HUES64 (cell line): ENCODE results near the gene ZNF675. TPM values are rescaled to one million over a fixed set of nuclear protein-coding genes. Genes with fewer than 3 reads are reported as not detected.
A peak's percentile ranks its signal among the peaks of the same experiment; 100 is the strongest.
"Not testable (repeated sequence)": the region's sequence is repeated elsewhere in the genome, so short reads cannot be mapped to it uniquely, and the experiment has no call there.

Experiments used
- H3K27ac ChIP-seq: 2 replicates; pipeline ENCODE4 v1.7.0; 2013; ENCODE audit warnings: low read depth, low read length, inconsistent platforms
- H3K27me3 ChIP-seq: 2 replicates; pipeline ENCODE4 v1.6.1; 2013; ENCODE audit warnings: mild to moderate bottlenecking, low read length; ENCODE audit not compliant: insufficient read depth
- H3K36me3 ChIP-seq: 2 replicates; pipeline ENCODE4 v1.6.1; 2013; ENCODE audit warnings: mild to moderate bottlenecking, low read length; ENCODE audit not compliant: insufficient read depth
- H3K4me1 ChIP-seq: 2 replicates; pipeline ENCODE4 v1.6.1; 2013; ENCODE audit warnings: mild to moderate bottlenecking, low read length, moderate library complexity; ENCODE audit not compliant: insufficient read depth
- H3K4me3 ChIP-seq: 2 replicates; pipeline ENCODE4 v1.5.1; 2013; ENCODE audit warnings: mild to moderate bottlenecking, low read length, moderate library complexity
- H3K9ac ChIP-seq: 2 replicates; pipeline ENCODE4 v1.6.1; 2013; ENCODE audit warnings: mild to moderate bottlenecking, low read depth, low read length
- H3K9me3 ChIP-seq: 2 replicates; pipeline ENCODE4 v1.6.1; 2013; ENCODE audit warnings: low read depth, low read length; ENCODE audit not compliant: insufficient read depth
- WGBS: fragments of 150-250, 120-280 bp; methylation state at CpG from one replicate; pipeline ENCODE4 v1.1.7; 2013; ENCODE audit warnings: missing lambda C conversion rate; 5-methylcytosine and 5-hydroxymethylcytosine counted together
- polyA plus RNA-seq, 2 experiments: library from polyadenylated mRNA; stranded (reverse); fragments of 50-300 nt; gene quantifications; one replicate each; pipeline ENCODE4 v1.2.3, GENCODE V29; 2013

Gene ZNF675
- polyA plus RNA-seq (2013, experiment 1 of 2) = 22.6 TPM
- polyA plus RNA-seq (2013, experiment 2 of 2) = 23.3 TPM

DNA sequence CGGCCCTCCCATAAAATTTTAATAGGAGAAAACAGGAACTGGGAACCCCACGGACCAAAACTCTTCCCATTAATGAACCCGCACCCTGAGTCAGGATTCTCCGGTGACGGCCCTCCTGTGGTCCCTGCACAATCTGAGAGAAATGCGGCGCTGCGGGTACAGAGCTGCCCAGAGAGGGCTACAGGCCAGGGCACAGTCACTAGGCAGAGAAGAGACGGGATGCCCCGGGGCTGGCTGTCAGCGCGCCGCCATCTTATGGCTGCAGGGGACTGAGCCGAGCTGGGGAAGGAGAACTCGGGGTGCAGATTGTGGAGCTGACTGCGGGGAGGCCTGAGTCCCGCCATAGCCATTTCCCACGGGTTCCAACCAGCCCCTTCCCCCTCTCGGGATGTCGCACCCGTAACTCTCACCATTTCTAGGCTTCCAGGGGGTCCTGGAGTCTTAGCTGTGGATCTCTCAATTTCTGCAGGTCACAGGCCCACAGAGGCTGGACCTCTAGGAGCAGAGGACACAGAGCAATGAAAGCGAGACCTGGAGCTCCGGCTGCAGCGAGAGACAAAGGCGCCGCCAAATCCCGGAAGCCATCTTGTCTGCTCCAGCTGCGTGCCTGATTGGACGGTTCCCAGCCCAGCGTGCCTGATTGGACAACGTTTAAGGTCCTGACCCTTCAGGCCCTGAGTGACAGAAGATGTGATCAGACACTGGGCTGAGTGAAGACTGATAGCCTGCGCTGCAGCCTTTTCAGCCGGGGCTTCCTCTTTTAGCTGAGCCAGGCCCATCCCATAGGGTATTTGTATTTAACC lies at the start of gene ZNF675:
TSS of gene ZNF675 (minus strand) at position 592 of the 803 bp plus-strand sequence. CDS start at position 413, 179 bp downstream.
- H3K27ac ChIP-seq = peak within 1 kb of the TSS; percentile 97
- peaks cover 20% of the 10 kb centered on the region for H3K4me1 ChIP-seq
- peak within 1 kb of the TSS; percentile 94 for H3K9ac ChIP-seq
- peaks cover 12% of the 10 kb centered on the region; the same call in 1 of the 2 replicates for H3K36me3 ChIP-seq
- H3K9me3 ChIP-seq = no peaks in the 10 kb centered on the region
- H3K27me3 ChIP-seq = no peaks in the 10 kb centered on the region
- H3K4me3 ChIP-seq = peak within 1 kb of the TSS; percentile 84
- WGBS = under 1% methylated on average over 33 of the region's 33 CpGs

DNA sequence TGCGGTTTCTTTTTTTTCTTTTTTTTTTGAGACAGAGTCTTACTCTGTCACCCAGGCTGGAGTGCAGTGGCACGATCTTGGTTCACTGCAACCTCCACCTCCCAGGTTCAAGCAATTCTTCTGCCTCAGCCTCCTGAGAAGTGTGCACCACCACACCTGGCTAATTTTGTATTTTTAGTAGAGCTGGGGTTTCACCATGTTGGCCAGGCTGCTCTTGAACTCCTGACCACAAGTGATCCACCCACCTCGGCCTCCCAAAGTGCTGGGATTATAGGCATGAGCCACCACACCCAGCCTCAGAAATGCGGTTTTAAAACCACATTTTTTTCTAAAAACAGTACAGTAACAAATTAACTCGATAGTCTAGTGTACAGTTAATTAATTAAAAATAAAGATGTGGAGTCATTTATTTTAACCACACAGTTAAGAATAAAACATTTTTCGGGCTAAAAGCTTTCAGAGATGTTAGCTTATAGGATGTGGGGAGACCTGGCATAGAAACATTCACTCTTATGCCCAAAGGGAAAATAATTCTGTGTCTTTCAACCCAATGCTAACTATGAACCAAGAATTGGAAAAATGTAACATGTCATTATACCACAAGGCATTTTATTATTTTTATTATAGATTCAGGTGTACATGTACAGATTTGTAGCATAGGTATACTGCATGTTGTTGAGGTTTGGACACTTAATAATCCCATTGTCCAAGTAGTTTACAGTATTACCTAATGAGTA lies 43.9 kb upstream of the ZNF675 start:
- not testable (repeated sequence) for H3K9ac ChIP-seq, H3K4me1 ChIP-seq, H3K9me3 ChIP-seq, H3K36me3 ChIP-seq, H3K4me3 ChIP-seq, H3K27me3 ChIP-seq, H3K27ac ChIP-seq
- WGBS = 92% methylated on average over 4 of the region's 6 CpGs

DNA sequence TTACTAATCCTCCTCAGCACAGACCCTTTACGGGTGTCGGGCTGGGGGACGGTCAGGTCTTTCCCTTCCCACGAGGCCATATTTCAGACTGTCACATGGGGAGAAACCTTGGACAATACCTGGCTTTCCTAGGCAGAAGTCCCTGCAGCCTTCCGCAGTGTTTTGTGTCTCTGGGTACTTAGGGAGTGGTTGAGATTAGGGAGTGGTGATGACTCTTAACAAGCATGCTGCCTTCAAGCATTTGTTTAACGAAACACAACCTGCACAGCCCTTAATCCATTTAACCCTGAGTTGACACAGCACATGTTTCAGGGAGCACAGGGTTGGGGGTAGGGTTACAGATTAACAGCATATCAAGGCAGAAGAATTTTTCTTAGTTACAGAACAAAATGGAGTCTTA lies 37.1 kb upstream of the ZNF675 start:
- Histone ChIP-seq H3K4me1 (peaks cover 21% of the 10 kb centered on the region), H3K9ac (peak overlapping the region; percentile 46; the same call in 1 of the 2 replicates), H3K27ac (peak overlapping the region; percentile 68)
- 16% methylated on average over 1 of the region's 6 CpGs for WGBS
- not testable (repeated sequence) for H3K9me3 ChIP-seq, H3K27me3 ChIP-seq, H3K36me3 ChIP-seq, H3K4me3 ChIP-seq

DNA sequence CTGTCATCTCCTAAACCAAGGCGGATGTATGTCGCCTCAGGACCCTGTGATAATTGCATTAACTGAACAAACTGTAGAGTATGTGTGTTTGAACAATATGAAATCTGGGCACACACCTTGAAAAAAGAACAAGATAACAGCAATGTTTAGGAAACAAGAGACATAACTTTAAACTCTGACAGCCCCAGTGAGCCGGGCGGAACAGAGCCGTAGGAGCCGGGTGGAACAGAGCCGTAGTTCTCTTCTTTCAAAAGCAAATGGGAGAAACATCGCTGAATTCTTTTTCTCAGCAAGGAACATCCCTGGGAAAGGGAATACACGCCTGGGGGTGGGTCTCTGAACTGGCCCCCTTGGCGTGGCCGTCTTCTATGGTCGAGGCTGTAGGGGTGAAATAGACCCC lies 31.8 kb upstream of the ZNF675 start:
- Histone ChIP-seq H3K27ac (peak overlapping the region; percentile 73; the same call in 1 of the 2 replicates), H3K4me3 (peak overlapping the region; percentile 45), H3K9ac (no peak overlapping the region), H3K4me1 (peaks cover 24% of the 10 kb centered on the region), H3K9me3 (no peaks in the 10 kb centered on the region), H3K36me3 (no peaks in the 10 kb centered on the region), H3K27me3 (no peaks in the 10 kb centered on the region; the same call in 1 of the 2 replicates)
- 1% methylated on average over 12 of the region's 12 CpGs for WGBS

DNA sequence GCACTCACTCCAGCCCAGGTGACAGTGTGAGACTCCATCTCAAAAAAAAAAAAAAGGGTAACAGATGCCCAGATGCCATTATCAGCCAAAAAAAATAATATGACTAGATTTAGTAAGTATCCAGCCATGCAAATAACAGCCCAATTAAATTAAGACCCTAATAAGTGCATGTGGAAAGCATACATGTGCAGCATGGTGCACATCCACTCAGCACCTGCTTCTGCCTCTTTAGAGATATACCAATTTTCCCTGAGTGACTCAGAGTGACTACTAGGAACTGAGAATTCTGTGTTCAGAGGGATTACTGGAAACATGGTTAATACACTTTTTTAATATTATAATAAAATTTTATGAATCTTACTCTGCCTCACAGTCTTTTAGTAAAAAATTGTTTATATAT lies 29.8 kb upstream of the ZNF675 start:
- H3K27ac ChIP-seq = no peak overlapping the region
- no peaks in the 10 kb centered on the region; the same call in 1 of the 2 replicates for H3K27me3 ChIP-seq
- H3K4me1 ChIP-seq = peaks cover 18% of the 10 kb centered on the region
- H3K9ac ChIP-seq = no peak overlapping the region
- no peaks in the 10 kb centered on the region for H3K9me3 ChIP-seq
- H3K36me3 ChIP-seq = no peaks in the 10 kb centered on the region
- no peak overlapping the region for H3K4me3 ChIP-seq

DNA sequence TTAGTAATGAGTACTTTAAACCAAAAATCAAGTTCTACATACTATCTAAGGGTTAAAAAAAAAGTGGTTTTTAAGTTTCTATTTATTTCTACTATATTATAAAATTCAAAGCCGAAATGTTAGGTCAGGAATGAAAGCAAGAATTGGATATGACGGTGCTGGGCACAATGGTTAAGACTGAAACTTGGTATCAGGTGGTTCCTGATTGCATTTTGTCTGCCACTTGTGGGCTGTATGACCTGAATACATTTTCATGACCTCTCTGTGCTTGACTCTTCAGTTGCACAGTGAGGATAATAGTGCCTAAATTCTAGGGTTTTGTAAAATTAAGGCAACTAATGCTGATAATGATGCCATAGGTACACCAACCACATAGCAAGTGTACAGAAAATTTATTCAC lies 22.3 kb upstream of the ZNF675 start:
- H3K27ac ChIP-seq = no peak overlapping the region
- H3K4me3 ChIP-seq = no peak overlapping the region
- H3K4me1 ChIP-seq = no peaks in the 10 kb centered on the region
- H3K27me3 ChIP-seq = no peaks in the 10 kb centered on the region
- H3K9ac ChIP-seq = no peak overlapping the region
- no peaks in the 10 kb centered on the region for H3K36me3 ChIP-seq
- WGBS = 45% methylated on average over 2 of the region's 2 CpGs
- H3K9me3 ChIP-seq = no peaks in the 10 kb centered on the region

DNA sequence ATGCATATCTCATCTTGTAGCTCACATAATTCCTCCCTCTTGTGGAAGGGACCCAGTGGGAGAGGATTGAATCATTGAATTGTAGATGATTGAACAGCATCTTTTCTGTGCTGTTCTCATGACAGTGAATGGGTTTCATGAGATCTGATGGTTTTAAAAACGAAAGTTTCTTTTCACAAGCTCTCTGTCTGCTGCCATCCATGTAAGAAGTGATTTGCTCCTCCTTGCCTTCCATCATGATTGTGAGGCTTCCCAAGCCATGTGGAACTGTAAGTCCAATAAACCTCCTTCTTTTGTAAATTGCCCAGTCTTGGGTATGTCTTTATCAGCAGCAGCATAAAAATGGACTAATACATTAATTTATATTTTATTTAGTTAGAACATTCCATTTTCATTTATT lies 19.6 kb upstream of the ZNF675 start:
- no peaks in the 10 kb centered on the region for H3K4me1 ChIP-seq
- no peaks in the 10 kb centered on the region for H3K9me3 ChIP-seq
- H3K4me3 ChIP-seq = no peak overlapping the region
- H3K27ac ChIP-seq = no peak overlapping the region
- WGBS = 81% methylated on average over 1 of the region's 1 CpG
- H3K9ac ChIP-seq = no peak overlapping the region
- no peaks in the 10 kb centered on the region for H3K36me3 ChIP-seq
- H3K27me3 ChIP-seq = no peaks in the 10 kb centered on the region

DNA sequence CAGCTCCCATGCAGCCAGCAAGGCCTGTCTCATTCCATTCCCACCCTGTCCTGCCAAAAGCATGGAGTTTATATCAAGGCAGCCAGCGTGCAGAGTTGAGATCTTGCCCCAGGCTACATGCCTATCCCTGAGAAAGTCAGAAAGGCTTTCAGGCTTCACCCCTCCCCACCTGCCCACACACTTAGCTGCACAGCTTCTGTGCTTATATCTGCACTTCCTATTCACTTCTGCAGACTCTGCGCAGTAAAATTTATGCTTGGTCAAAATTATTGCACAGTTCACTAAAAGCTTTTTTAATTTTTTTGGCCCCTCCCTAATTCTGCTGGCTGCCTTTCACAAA lies 12.5 kb upstream of the ZNF675 start:
- Histone ChIP-seq H3K4me1 (peaks cover 23% of the 10 kb centered on the region; the same call in 1 of the 2 replicates), H3K27me3 (no peaks in the 10 kb centered on the region), H3K36me3 (no peaks in the 10 kb centered on the region), H3K9ac (no peak overlapping the region), H3K27ac (no peak overlapping the region), H3K4me3 (no peak overlapping the region), H3K9me3 (no peaks in the 10 kb centered on the region)
- WGBS = 84% methylated on average over 2 of the region's 2 CpGs

DNA sequence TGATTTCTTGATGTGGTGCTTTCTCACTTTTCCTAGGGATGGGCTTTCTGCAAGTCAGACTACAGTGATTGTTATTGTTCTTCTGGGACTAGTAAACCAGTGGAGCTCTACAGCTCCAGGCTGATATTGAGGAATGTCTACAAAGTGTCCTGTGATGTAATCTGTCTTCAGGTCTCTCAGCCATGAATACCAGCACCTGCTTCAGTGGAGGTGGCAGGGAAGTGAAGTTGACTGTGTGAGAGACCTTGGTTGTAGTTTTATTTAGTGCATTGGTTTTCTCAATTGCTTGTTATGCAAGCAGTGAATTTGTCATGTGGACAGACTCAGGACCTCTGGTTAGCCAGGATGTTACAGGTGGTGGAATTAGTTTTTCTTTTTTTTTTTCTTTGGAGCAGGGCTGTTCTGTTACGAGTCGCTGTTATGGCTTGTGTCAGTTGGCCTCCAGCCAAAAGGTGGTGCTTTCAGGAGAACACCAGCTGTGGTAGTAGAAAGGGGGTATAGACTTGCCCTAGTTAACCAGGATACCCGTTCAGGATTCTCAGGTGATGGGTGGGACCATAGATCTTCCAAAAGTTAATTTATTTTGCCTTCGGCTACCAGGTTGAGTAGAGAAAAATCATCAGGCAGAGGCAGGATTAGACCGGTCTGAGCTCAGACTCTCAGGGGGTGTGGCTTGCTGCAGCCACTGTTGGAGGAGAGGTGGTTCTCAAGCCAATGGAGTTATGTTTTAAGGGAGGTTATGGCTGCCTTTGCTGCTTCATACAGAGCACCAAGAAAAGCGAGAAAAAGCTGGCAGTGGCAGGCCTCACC lies 11.9 kb upstream of the ZNF675 start:
- Histone ChIP-seq H3K9ac (no peak overlapping the region), H3K9me3 (no peaks in the 10 kb centered on the region), H3K27me3 (no peaks in the 10 kb centered on the region), H3K27ac (no peak overlapping the region), H3K4me1 (peaks cover 23% of the 10 kb centered on the region; the same call in 1 of the 2 replicates), H3K36me3 (no peaks in the 10 kb centered on the region), H3K4me3 (no peak overlapping the region)
- WGBS = 81% methylated on average over 6 of the region's 6 CpGs

DNA sequence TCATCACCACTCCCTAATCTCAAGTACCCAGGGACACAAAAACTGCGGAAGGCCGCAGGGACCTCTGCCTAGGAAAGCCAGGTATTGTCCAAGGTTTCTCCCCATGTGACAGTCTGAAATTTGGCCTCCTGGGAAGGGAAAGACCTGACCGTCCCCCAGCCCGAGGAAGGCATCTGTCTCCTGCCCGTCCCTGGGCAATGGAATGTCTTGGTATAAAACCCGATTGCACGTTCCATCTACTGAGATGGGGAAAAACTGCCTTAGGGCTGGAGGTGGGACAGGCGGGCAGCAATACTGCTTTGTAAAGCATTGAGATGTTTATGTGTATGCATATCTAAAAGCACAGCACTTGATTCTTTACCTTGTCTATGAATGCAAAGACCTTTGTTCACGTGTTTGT lies 5.9 kb upstream of the ZNF675 start:
- H3K27ac ChIP-seq, H3K9ac ChIP-seq, H3K27me3 ChIP-seq, H3K4me1 ChIP-seq, H3K4me3 ChIP-seq, H3K9me3 ChIP-seq, H3K36me3 ChIP-seq: not testable (repeated sequence)
- WGBS = 66% methylated on average over 9 of the region's 9 CpGs

DNA sequence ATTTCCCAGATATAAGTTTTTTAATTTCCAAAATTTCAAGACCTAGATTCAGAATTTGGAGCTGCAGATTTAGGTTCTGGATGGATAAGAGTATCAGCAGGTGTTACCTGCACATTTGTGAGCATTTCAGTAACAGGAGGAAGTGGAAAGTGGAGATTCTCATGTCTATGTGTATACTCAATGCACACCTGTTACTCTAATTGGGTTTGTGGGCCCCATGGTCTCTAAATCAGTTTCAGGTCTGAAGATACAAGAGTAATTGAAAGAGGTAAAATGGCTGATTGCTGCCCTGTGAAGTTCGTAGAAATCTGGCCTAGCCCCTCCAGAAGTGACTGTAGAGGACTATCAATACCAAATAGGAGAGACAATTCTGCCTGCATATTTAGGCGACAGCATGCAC lies 13.9 kb downstream of the ZNF675 start:
- Histone ChIP-seq H3K9ac (no peak overlapping the region), H3K4me1 (no peaks in the 10 kb centered on the region), H3K4me3 (no peak overlapping the region), H3K27me3 (no peaks in the 10 kb centered on the region), H3K27ac (no peak overlapping the region), H3K9me3 (no peaks in the 10 kb centered on the region), H3K36me3 (0 out of 2 replicates have a peak, but pooled peaks cover 3% of the 10 kb centered on the region)
- WGBS = 97% methylated on average over 2 of the region's 2 CpGs
